ENCODE results near the gene UBE2G2. TPM values are rescaled to one million over a fixed set of nuclear protein-coding genes. Genes with fewer than 3 reads are reported as not detected.
A peak's percentile ranks its signal among the peaks of the same experiment; 100 is the strongest.

The UBE2G2 gene
- total and polyA plus RNA-seq, 2 experiments from 2014 or later, result 55.2 to 61.6 TPM

GRCh38 chr21:44778499-44778911 lies 23.1 kb downstream of the UBE2G2 start:
- 44% methylated on average over 8 of the region's 8 CpGs for WGBS (ENCODE audit: low lambda C conversion rate, missing lambda C conversion rate)
- H3K27ac ChIP-seq, result no peak overlapping the region
- no peaks in the 10 kb centered on the region for H3K36me3 ChIP-seq (replicated peaks; ENCODE audit: insufficient read depth, low read depth)
- H3K9me3 ChIP-seq (ENCODE audit: low read depth), result no peaks in the 10 kb centered on the region
- H3K4me3 ChIP-seq, result no peak overlapping the region
- no peaks in the 10 kb centered on the region for H3K9me2 ChIP-seq (replicated peaks; ENCODE audit: insufficient read depth)
- no peaks in the 10 kb centered on the region for H4K20me1 ChIP-seq (ENCODE audit: insufficient read depth, poor library complexity, severe bottlenecking)
- H3K27me3 ChIP-seq, result no peaks in the 10 kb centered on the region
- H2AFZ ChIP-seq, result no peak overlapping the region
- no peaks in the 10 kb centered on the region for H3K4me1 ChIP-seq (ENCODE audit: insufficient read depth)
- TF ChIP-seq EZH2phosphoT487 (IDR thresholded peaks at IDR 0.05; ENCODE audit: low read depth, severe bottlenecking, unreplicated experiment), result no peak
- no peak for TF ChIP-seq EZH2 (IDR thresholded peaks at IDR 0.05; ENCODE audit: borderline replicate concordance)
- TF ChIP-seq, protein P1, sequence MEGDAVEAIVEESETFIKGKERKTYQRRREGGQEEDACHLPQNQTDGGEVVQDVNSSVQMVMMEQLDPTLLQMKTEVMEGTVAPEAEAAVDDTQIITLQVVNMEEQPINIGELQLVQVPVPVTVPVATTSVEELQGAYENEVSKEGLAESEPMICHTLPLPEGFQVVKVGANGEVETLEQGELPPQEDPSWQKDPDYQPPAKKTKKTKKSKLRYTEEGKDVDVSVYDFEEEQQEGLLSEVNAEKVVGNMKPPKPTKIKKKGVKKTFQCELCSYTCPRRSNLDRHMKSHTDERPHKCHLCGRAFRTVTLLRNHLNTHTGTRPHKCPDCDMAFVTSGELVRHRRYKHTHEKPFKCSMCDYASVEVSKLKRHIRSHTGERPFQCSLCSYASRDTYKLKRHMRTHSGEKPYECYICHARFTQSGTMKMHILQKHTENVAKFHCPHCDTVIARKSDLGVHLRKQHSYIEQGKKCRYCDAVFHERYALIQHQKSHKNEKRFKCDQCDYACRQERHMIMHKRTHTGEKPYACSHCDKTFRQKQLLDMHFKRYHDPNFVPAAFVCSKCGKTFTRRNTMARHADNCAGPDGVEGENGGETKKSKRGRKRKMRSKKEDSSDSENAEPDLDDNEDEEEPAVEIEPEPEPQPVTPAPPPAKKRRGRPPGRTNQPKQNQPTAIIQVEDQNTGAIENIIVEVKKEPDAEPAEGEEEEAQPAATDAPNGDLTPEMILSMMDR (IDR thresholded peaks at IDR 0.05; ENCODE audit: poor library complexity), result no peak
- peaks cover 39% of the 10 kb centered on the region for H3K79me2 ChIP-seq
- H3K4me2 ChIP-seq, result peak overlapping the region; percentile 31
- peak; percentile 55 for DNase-seq (ENCODE audit: low spot score)

- no peaks in the 10 kb centered on the region for H3K4me1 ChIP-seq (ENCODE audit: insufficient read depth)
- no peaks in the 10 kb centered on the region for H3K9me2 ChIP-seq (replicated peaks; ENCODE audit: insufficient read depth)
- H3K79me2 ChIP-seq, result peaks cover 37% of the 10 kb centered on the region
- no peak for TF ChIP-seq EZH2 (IDR thresholded peaks at IDR 0.05; ENCODE audit: borderline replicate concordance)
- TF ChIP-seq EZH2phosphoT487 (IDR thresholded peaks at IDR 0.05; ENCODE audit: low read depth, severe bottlenecking, unreplicated experiment), result no peak
- TF ChIP-seq, protein P1 (IDR thresholded peaks at IDR 0.05; ENCODE audit: poor library complexity), result no peak
- H3K27me3 ChIP-seq, result no peaks in the 10 kb centered on the region
- H2AFZ ChIP-seq, result no peak overlapping the region
- no peaks in the 10 kb centered on the region for H4K20me1 ChIP-seq (ENCODE audit: insufficient read depth, poor library complexity, severe bottlenecking)
- H3K36me3 ChIP-seq (replicated peaks; ENCODE audit: insufficient read depth, low read depth), result no peaks in the 10 kb centered on the region
- H3K9me3 ChIP-seq (ENCODE audit: low read depth), result no peaks in the 10 kb centered on the region
- no peak overlapping the region for H3K27ac ChIP-seq
- no peak for DNase-seq (ENCODE audit: low spot score)
- 92% methylated on average over 5 of the region's 5 CpGs for WGBS (ENCODE audit: low lambda C conversion rate, missing lambda C conversion rate)
- H3K4me3 ChIP-seq, result no peak overlapping the region
- H3K4me2 ChIP-seq, result peak overlapping the region; percentile 31
Observed at GRCh38 chr21:44778094-44778493, 23.5 kb downstream of the UBE2G2 start.

GRCh38 chr21:44774972-44775371 lies 26.6 kb downstream of the UBE2G2 start:
- Histone ChIP-seq H3K79me2 (peaks cover 14% of the 10 kb centered on the region), H4K20me1 (ENCODE audit: insufficient read depth, poor library complexity, severe bottlenecking) (no peaks in the 10 kb centered on the region), H3K36me3 (replicated peaks; ENCODE audit: insufficient read depth, low read depth) (no peaks in the 10 kb centered on the region), H3K27ac (no peak overlapping the region), H3K9me3 (ENCODE audit: low read depth) (no peaks in the 10 kb centered on the region), H3K9me2 (replicated peaks; ENCODE audit: insufficient read depth) (no peaks in the 10 kb centered on the region), H3K27me3 (no peaks in the 10 kb centered on the region), H3K4me2 (no peak overlapping the region), H3K4me3 (no peak overlapping the region), H3K4me1 (ENCODE audit: insufficient read depth) (no peaks in the 10 kb centered on the region), H2AFZ (no peak overlapping the region)
- 97% methylated on average over 8 of the region's 8 CpGs for WGBS (ENCODE audit: low lambda C conversion rate, missing lambda C conversion rate)
- no peak for DNase-seq (ENCODE audit: low spot score)
- TF ChIP-seq EZH2 (IDR thresholded peaks at IDR 0.05; ENCODE audit: borderline replicate concordance), result no peak
- TF ChIP-seq, protein P1 (IDR thresholded peaks at IDR 0.05; ENCODE audit: poor library complexity), result no peak
